C4-2B (cell line): ENCODE results near the gene SRSF7.

Experiments used
- H3K27ac ChIP-seq: fragments of 450-650 bp; 2 replicates; pipeline ENCODE4 v1.5.1; 2017
- CTCF ChIP-seq: fragments of 450-650 bp; conservative IDR thresholded peaks from 2 replicates; pipeline ENCODE4 v1.5.1; 2017; ENCODE audit warnings: mild to moderate bottlenecking
- ZFX ChIP-seq: fragments of 450-650 bp; IDR thresholded peaks from 2 replicates; pipeline ENCODE4 v1.6.1; 2017

SRSF7 gene

DNA sequence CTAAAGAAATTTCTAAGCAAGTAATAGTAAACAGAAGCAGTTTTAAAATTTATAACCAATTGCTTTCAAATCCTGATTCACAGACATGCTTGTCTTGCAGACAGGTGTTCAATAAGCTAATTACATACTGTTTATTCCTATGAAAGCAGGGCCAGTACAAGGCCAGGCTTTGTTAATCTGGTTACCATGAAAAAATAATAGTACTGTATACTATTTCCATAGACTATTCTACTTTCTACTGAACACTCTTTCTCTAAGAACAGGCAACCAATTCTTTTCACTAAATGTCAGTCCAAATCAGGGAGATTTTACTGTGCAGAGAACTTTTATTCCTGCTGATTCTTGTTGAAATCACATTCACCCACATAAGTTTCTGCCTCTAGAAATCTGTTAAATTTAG lies 2.9 kb upstream of the SRSF7 start:
- no peak overlapping the region for H3K27ac ChIP-seq
- TF ChIP-seq ZFX, result no peak
- TF ChIP-seq CTCF, result no peak

GRCh38 chr2:38751596-38752410 lies 642 bp upstream of the SRSF7 start:
- no peak for TF ChIP-seq CTCF
- no peak for TF ChIP-seq ZFX
- H3K27ac ChIP-seq, result peak overlapping the region; percentile 96

- TF ChIP-seq CTCF (no peak), ZFX (no peak)
Observed at GRCh38 chr2:38750011-38750890, 910 bp downstream of the SRSF7 start.

DNA sequence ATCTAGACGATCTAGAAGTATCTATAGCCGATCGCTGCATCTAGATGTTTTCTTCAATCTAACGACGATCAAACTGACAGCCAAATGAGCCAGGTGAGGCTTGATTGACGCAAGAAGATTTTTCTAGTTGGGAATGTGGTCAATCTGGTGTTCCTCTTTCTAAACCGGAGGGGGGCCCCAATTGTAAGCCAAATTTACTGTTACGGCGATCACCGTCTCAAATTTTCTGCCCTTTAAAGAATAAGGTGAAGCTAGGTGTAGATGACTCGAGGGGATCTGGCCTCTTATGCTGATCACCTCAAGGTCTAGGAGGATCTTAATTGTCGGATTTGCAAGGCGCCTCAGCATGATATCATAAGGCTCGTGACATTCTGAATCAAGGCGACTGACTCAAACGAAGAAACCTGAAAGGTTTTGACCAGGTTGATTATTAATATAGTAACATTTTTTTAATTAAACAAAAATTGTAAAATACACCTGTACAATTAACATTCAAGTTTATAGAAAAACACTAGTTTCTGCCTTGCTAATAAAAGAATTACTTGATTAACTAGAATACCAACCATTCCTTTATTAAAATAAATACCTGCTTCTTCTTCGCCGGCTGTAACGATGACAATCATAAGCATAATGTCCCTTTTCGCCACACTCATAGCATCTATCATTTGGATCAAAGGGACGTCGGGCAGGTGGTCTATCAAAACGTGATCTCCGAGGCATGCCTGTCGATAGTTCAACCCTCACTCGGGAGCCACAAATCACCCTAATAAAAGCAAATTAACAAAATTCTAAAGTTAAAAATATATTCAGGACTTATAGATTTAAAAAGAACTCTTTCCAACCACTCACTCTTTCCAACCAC lies 2.0 kb downstream of the SRSF7 start:
- H3K27ac ChIP-seq, result no peak overlapping the region
- TF ChIP-seq CTCF, result no peak
- no peak for TF ChIP-seq ZFX

More at GRCh38 chr2:38750011-38750890, 910 bp downstream of the SRSF7 start:
- peak overlapping the region; percentile 96 for H3K27ac ChIP-seq

GRCh38 chr2:38748391-38748790 lies 2.8 kb downstream of the SRSF7 start:
- TF ChIP-seq ZFX (no peak), CTCF (no peak)
- no peak overlapping the region for H3K27ac ChIP-seq

GRCh38 chr2:38747819-38748218 lies 3.3 kb downstream of the SRSF7 start:
- no peak for TF ChIP-seq CTCF
- TF ChIP-seq ZFX, result no peak
- H3K27ac ChIP-seq, result no peak overlapping the region
